Parathyroid adenoma (tissue), 2 donors: Measurements from ENCODE around the gene RBP4.

ENCODE experiments used
- H2AFZ ChIP-seq: fragments of 300-600 bp; sonication (generic); one replicate; pipeline ENCODE4 v1.7.0; 2017; ENCODE audit warnings: antibody characterized with exemption, mild to moderate bottlenecking
- H3K27ac ChIP-seq: fragments of 300-600 bp; sonication (generic); one replicate; pipeline ENCODE4 v1.7.0; 2017
- H3K27me3 ChIP-seq: fragments of 300-600 bp; sonication (generic); one replicate; pipeline ENCODE4 v1.7.0; 2017; ENCODE audit warnings: low read length; ENCODE audit not compliant: control insufficient read depth, insufficient read depth
- H3K36me3 ChIP-seq: fragments of 300-600 bp; sonication (generic); one replicate; pipeline ENCODE4 v1.7.0; 2017; ENCODE audit warnings: low read length; ENCODE audit not compliant: control insufficient read depth, insufficient read depth
- H3K4me1 ChIP-seq: fragments of 300-600 bp; sonication (generic); one replicate; pipeline ENCODE4 v1.7.0; 2017; ENCODE audit warnings: control low read depth
- H3K4me2 ChIP-seq: fragments of 300-600 bp; sonication (generic); one replicate; pipeline ENCODE4 v1.7.0; 2017; ENCODE audit warnings: low read length
- H3K4me3 ChIP-seq: fragments of 300-600 bp; sonication (generic); one replicate; pipeline ENCODE4 v1.7.0; 2017; ENCODE audit warnings: low read depth, low read length
- H3K79me2 ChIP-seq: fragments of 300-600 bp; sonication (generic); one replicate; pipeline ENCODE4 v1.7.0; 2017; ENCODE audit warnings: control low read depth
- H3K9ac ChIP-seq: fragments of 300-600 bp; sonication (generic); one replicate; pipeline ENCODE4 v1.7.0; 2017; ENCODE audit warnings: mild to moderate bottlenecking
- H3K9me3 ChIP-seq: fragments of 300-600 bp; sonication (generic); one replicate; pipeline ENCODE4 v1.7.0; 2017; ENCODE audit warnings: low read length; ENCODE audit not compliant: control insufficient read depth
- TF ChIP-seq, protein P1 (sequence below): fragments of 300-600 bp; sonication (generic); IDR thresholded peaks from one replicate; pipeline ENCODE4 v1.7.0; 2017; ENCODE audit warnings: antibody characterized with exemption, mild to moderate bottlenecking
- donor health status: primary hyperparathyroidism.

The RBP4 gene

GRCh38 chr10:93614101-93614825, 13.2 kb upstream of the RBP4 start:
- H3K9ac ChIP-seq, result no peak overlapping the region
- no peak overlapping the region for H3K27ac ChIP-seq
- no peak overlapping the region for H2AFZ ChIP-seq
- H3K4me1 ChIP-seq, result no peaks in the 10 kb centered on the region
- no peaks in the 10 kb centered on the region for H3K27me3 ChIP-seq
- H3K36me3 ChIP-seq, result no peaks in the 10 kb centered on the region
- H3K4me2 ChIP-seq, result no peak overlapping the region
- no peaks in the 10 kb centered on the region for H3K79me2 ChIP-seq
- H3K4me3 ChIP-seq, result no peak overlapping the region
- TF ChIP-seq, protein P1, sequence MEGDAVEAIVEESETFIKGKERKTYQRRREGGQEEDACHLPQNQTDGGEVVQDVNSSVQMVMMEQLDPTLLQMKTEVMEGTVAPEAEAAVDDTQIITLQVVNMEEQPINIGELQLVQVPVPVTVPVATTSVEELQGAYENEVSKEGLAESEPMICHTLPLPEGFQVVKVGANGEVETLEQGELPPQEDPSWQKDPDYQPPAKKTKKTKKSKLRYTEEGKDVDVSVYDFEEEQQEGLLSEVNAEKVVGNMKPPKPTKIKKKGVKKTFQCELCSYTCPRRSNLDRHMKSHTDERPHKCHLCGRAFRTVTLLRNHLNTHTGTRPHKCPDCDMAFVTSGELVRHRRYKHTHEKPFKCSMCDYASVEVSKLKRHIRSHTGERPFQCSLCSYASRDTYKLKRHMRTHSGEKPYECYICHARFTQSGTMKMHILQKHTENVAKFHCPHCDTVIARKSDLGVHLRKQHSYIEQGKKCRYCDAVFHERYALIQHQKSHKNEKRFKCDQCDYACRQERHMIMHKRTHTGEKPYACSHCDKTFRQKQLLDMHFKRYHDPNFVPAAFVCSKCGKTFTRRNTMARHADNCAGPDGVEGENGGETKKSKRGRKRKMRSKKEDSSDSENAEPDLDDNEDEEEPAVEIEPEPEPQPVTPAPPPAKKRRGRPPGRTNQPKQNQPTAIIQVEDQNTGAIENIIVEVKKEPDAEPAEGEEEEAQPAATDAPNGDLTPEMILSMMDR, result no peak
- H3K9me3 ChIP-seq, result no peaks in the 10 kb centered on the region

- no peak overlapping the region for H3K4me2 ChIP-seq
- H3K9ac ChIP-seq, result no peak overlapping the region
- H3K4me1 ChIP-seq, result no peaks in the 10 kb centered on the region
- no peaks in the 10 kb centered on the region for H3K36me3 ChIP-seq
- no peak overlapping the region for H2AFZ ChIP-seq
- H3K9me3 ChIP-seq, result no peaks in the 10 kb centered on the region
- no peak overlapping the region for H3K27ac ChIP-seq
- no peak overlapping the region for H3K4me3 ChIP-seq
- H3K27me3 ChIP-seq, result no peaks in the 10 kb centered on the region
- TF ChIP-seq, protein P1, result no peak
- H3K79me2 ChIP-seq, result no peaks in the 10 kb centered on the region
Measured at GRCh38 chr10:93613126-93613525, 12.1 kb upstream of the RBP4 start.

DNA sequence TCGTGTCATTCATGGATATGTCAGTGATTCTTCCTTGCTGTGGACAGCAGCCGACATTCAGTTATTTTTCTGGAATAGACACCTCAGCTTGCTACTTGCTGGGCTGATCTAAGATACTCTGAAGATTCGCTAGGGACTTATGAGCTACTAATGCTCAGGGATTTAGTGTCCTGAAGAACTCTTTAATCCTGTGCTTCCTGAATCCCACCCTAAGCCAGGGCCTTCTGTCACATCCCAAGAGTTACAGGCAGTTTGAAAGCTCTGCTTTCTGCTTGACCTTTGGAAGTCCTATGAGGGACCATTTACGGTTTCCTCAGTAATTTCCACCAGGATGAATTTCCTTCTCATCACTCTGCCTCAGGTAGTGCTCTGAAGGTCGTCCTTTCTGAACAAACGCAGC, 11.3 kb upstream of the RBP4 start, which contains the start of gene PDE6C:
TSS of gene PDE6C (plus strand) at position 227 of the 400 bp plus-strand sequence. CDS start 189 bp downstream, outside the sequence.
- no peak within 1 kb of the TSS for H2AFZ ChIP-seq
- H3K36me3 ChIP-seq, result no peaks in the 10 kb centered on the region
- H3K4me1 ChIP-seq, result no peaks in the 10 kb centered on the region
- H3K27me3 ChIP-seq, result no peaks in the 10 kb centered on the region
- H3K79me2 ChIP-seq, result no peaks in the 10 kb centered on the region
- no peak within 1 kb of the TSS for H3K27ac ChIP-seq
- H3K4me3 ChIP-seq, result no peak within 1 kb of the TSS
- TF ChIP-seq, protein P1, result no peak
- H3K9ac ChIP-seq, result no peak within 1 kb of the TSS
- no peak within 1 kb of the TSS for H3K4me2 ChIP-seq
- H3K9me3 ChIP-seq, result no peaks in the 10 kb centered on the region

DNA sequence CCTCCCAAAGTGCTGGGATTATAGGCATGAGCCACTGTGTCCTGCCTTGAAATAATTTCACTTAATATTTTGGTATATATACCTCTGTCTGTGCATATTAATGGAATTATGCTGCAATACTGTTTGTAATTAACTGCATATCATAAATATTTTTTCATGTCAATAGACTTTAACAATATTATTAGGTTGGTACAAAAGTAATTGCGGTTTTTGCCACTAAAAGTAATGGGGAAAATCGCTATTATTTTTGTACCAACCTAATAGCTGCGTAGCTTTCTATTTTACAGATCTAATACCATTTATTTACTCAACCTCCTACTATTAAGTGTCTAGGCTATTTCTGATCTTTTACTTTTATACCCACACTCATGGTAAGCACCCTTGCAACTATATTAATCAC, 7.4 kb upstream of the RBP4 start:
- Histone ChIP-seq H3K4me1 (no peaks in the 10 kb centered on the region), H3K79me2 (no peaks in the 10 kb centered on the region), H3K27me3 (no peaks in the 10 kb centered on the region), H3K4me3 (no peak overlapping the region), H2AFZ (no peak overlapping the region), H3K9ac (no peak overlapping the region), H3K4me2 (no peak overlapping the region), H3K36me3 (no peaks in the 10 kb centered on the region), H3K27ac (no peak overlapping the region), H3K9me3 (no peaks in the 10 kb centered on the region)
- TF ChIP-seq, protein P1, result no peak

DNA sequence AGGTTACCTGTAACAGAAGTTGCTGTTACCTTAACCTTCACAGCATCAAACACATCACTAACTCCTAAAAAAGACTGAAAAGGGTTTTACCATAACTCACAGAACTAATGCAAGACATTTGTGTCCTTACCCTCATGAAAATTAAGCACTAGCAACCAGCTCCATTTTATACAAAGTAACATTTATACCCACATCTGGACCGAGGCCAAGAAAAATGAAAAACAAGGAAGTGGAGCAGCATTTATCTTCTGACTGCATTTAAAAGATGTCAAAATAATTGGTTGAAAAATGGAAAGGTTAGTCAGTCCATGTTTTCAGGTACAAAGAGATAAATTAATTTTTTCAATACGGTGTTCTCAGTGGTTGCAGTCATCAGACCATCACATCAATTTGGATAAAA, 3.1 kb upstream of the RBP4 start:
- no peak overlapping the region for H3K9ac ChIP-seq
- H3K4me3 ChIP-seq, result no peak overlapping the region
- H3K4me2 ChIP-seq, result no peak overlapping the region
- H3K4me1 ChIP-seq, result no peaks in the 10 kb centered on the region
- TF ChIP-seq, protein P1, result no peak
- no peaks in the 10 kb centered on the region for H3K36me3 ChIP-seq
- H3K27ac ChIP-seq, result no peak overlapping the region
- no peaks in the 10 kb centered on the region for H3K9me3 ChIP-seq
- H2AFZ ChIP-seq, result no peak overlapping the region
- H3K27me3 ChIP-seq, result no peaks in the 10 kb centered on the region
- H3K79me2 ChIP-seq, result no peaks in the 10 kb centered on the region
